Hepatocyte (in vitro differentiated cells): ENCODE results near the gene NFKBIA. TPM values are rescaled to one million over a fixed set of nuclear protein-coding genes. Genes with fewer than 3 reads are reported as not detected.

Experiments
- DNase-seq: peaks from one replicate; pipeline ENCODE4 v3.0.0-alpha.2; 2016; ENCODE audit warnings: low spot score
- H2AFZ ChIP-seq: fragments of 200-600 bp; sonication (generic); 2 replicates; pipeline ENCODE4 v1.6.0; 2016; ENCODE audit warnings: antibody characterized with exemption, mild to moderate bottlenecking
- H3K27ac ChIP-seq: fragments of 200-600 bp; sonication (generic); 2 replicates; pipeline ENCODE4 v1.5.1; 2016; ENCODE audit warnings: mild to moderate bottlenecking
- H3K27me3 ChIP-seq: fragments of 200-600 bp; sonication (generic); 2 replicates; pipeline ENCODE4 v1.6.1; 2016
- H3K36me3 ChIP-seq: fragments of 200-600 bp; sonication (generic); replicated peaks from 2 replicates; pipeline ENCODE4 v1.5.1; 2016; ENCODE audit warnings: low read depth; ENCODE audit not compliant: insufficient read depth
- H3K4me1 ChIP-seq: fragments of 200-600 bp; sonication (generic); 2 replicates; pipeline ENCODE4 v1.5.1; 2016; ENCODE audit warnings: mild to moderate bottlenecking, moderate library complexity; ENCODE audit not compliant: insufficient read depth
- H3K4me2 ChIP-seq: fragments of 200-600 bp; sonication (generic); 2 replicates; pipeline ENCODE4 v1.6.0; 2016
- H3K4me3 ChIP-seq: fragments of 200-600 bp; sonication (generic); 2 replicates; pipeline ENCODE4 v1.5.1; 2016; ENCODE audit warnings: mild to moderate bottlenecking
- H3K79me2 ChIP-seq: fragments of 200-600 bp; sonication (generic); 2 replicates; pipeline ENCODE4 v1.6.0; 2017; ENCODE audit warnings: mild to moderate bottlenecking
- H3K9me2 ChIP-seq: fragments of 200-600 bp; sonication (generic); replicated peaks from 2 replicates; pipeline ENCODE4 v1.6.0; 2017; ENCODE audit warnings: mild to moderate bottlenecking; ENCODE audit not compliant: insufficient read depth
- H3K9me3 ChIP-seq: fragments of 200-600 bp; sonication (generic); 2 replicates; pipeline ENCODE4 v1.5.1; 2016; ENCODE audit warnings: low read depth, mild to moderate bottlenecking
- H4K20me1 ChIP-seq: fragments of 200-600 bp; sonication (generic); 2 replicates; pipeline ENCODE4 v1.6.0; 2016; ENCODE audit warnings: mild to moderate bottlenecking; ENCODE audit not compliant: insufficient read depth, poor library complexity, severe bottlenecking
- CTCF ChIP-seq: fragments of 200-600 bp; sonication (generic); IDR thresholded peaks from 2 replicates; pipeline ENCODE4 v1.5.1; 2016; ENCODE audit warnings: antibody characterized with exemption, mild to moderate bottlenecking; ENCODE audit not compliant: poor library complexity
- EZH2 ChIP-seq: fragments of 200-600 bp; sonication (generic); IDR thresholded peaks from 2 replicates; pipeline ENCODE4 v1.6.1; 2016; ENCODE audit warnings: antibody characterized with exemption, mild to moderate bottlenecking, borderline replicate concordance
- EZH2phosphoT487 ChIP-seq: fragments of 200-600 bp; sonication (generic); IDR thresholded peaks from one replicate; pipeline ENCODE4 v1.6.1; 2018; ENCODE audit warnings: antibody characterized with exemption, mild to moderate bottlenecking, low read depth, moderate library complexity; ENCODE audit not compliant: unreplicated experiment, severe bottlenecking
- WGBS: methylation state at CpG from one replicate; pipeline ENCODE4 v1.1.6; 2016; ENCODE audit warnings: low lambda C conversion rate; ENCODE audit errors: missing lambda C conversion rate; 5-methylcytosine and 5-hydroxymethylcytosine counted together
- polyA plus RNA-seq: library from polyadenylated mRNA; unstranded; fragments of >200 nt; fragmentation: Nextera tagmentation; extraction: Ambion mirVana; gene quantifications from 2 replicates; pipeline ENCODE4 v1.2.1, GENCODE V29; 2016
- total RNA-seq: library from RNA; depleted of rRNA; stranded (reverse); fragments of >200 nt; gene quantifications from 2 replicates; pipeline ENCODE4 v1.2.3, GENCODE V29; 2014

NFKBIA gene
- total and polyA plus RNA-seq, 2 experiments from 2014 or later = 252 to 345 TPM

GRCh38 chr14:35370969-35371368 lies 33.6 kb downstream of the NFKBIA start:
- peaks cover 15% of the 10 kb centered on the region for H3K4me1 ChIP-seq
- DNase-seq = no peak
- no peaks in the 10 kb centered on the region for H4K20me1 ChIP-seq
- 78% methylated on average over 5 of the region's 5 CpGs for WGBS
- TF ChIP-seq EZH2 (no peak), EZH2phosphoT487 (no peak), CTCF (no peak)
- H2AFZ ChIP-seq = no peak overlapping the region
- H3K27me3 ChIP-seq = no peaks in the 10 kb centered on the region
- H3K9me3 ChIP-seq = no peaks in the 10 kb centered on the region
- no peak overlapping the region for H3K27ac ChIP-seq
- no peaks in the 10 kb centered on the region for H3K9me2 ChIP-seq
- H3K36me3 ChIP-seq = no peaks in the 10 kb centered on the region
- no peak overlapping the region for H3K4me2 ChIP-seq
- no peak overlapping the region for H3K4me3 ChIP-seq
- no peaks in the 10 kb centered on the region for H3K79me2 ChIP-seq

GRCh38 chr14:35369701-35370191 lies 34.8 kb downstream of the NFKBIA start:
- H3K4me3 ChIP-seq = no peak overlapping the region
- peaks cover 24% of the 10 kb centered on the region for H3K4me1 ChIP-seq
- no peaks in the 10 kb centered on the region for H3K27me3 ChIP-seq
- no peak for TF ChIP-seq EZH2
- TF ChIP-seq EZH2phosphoT487 = no peak
- no peak for TF ChIP-seq CTCF
- WGBS = 89% methylated on average over 24 of the region's 24 CpGs
- H3K36me3 ChIP-seq = no peaks in the 10 kb centered on the region
- H3K27ac ChIP-seq = no peak overlapping the region
- H3K9me3 ChIP-seq = no peaks in the 10 kb centered on the region
- H3K9me2 ChIP-seq = no peaks in the 10 kb centered on the region
- H3K79me2 ChIP-seq = no peaks in the 10 kb centered on the region
- no peak overlapping the region for H3K4me2 ChIP-seq
- H2AFZ ChIP-seq = no peak overlapping the region
- H4K20me1 ChIP-seq = no peaks in the 10 kb centered on the region
- DNase-seq = no peak

- no peak for DNase-seq
- no peaks in the 10 kb centered on the region for H3K79me2 ChIP-seq
- WGBS = 85% methylated on average over 37 of the region's 37 CpGs
- no peak overlapping the region for H3K4me2 ChIP-seq
- H3K27me3 ChIP-seq = no peaks in the 10 kb centered on the region
- H3K27ac ChIP-seq = peak overlapping the region; percentile 20
- no peaks in the 10 kb centered on the region for H3K9me3 ChIP-seq
- H3K4me3 ChIP-seq = no peak overlapping the region
- H2AFZ ChIP-seq = no peak overlapping the region
- H3K36me3 ChIP-seq = no peaks in the 10 kb centered on the region
- H3K9me2 ChIP-seq = no peaks in the 10 kb centered on the region
- peaks cover 26% of the 10 kb centered on the region for H3K4me1 ChIP-seq
- H4K20me1 ChIP-seq = no peaks in the 10 kb centered on the region
- TF ChIP-seq EZH2phosphoT487 (no peak), EZH2 (no peak), CTCF (no peak)
Observed at GRCh38 chr14:35368583-35369392, 35.8 kb downstream of the NFKBIA start.
